H1 (cell line): ENCODE measurements around the gene UBE2O. TPM values are rescaled to one million over a fixed set of nuclear protein-coding genes. Genes with fewer than 3 reads are reported as not detected.

Experiments used
- CTCF ChIA-PET: fragments of 300-600 bp; sonication (Branson Sonifier 250); formaldehyde crosslinking; loops from one replicate; lab custom pipeline; 2021; ENCODE audit not compliant: partially characterized antibody; lab: Charles Lee
- POLR2A ChIA-PET: fragments of 300-600 bp; sonication (Branson Sonifier 250); formaldehyde crosslinking; loops from one replicate; lab custom pipeline; 2021; ENCODE audit warnings: inconsistent platforms; ENCODE audit not compliant: partially characterized antibody; lab: Charles Lee
- DNase-seq, 2 experiments: peaks; one replicate each; pipeline versions ENCODE4 v3.0.0 to v3.0.0-alpha.2; 2010 to 2022; ENCODE audit warnings: low spot score in 2 of 2, low read depth in 1 of 2, mixed read lengths in 1 of 2
- FAIRE-seq: peaks from 2 replicates; lab custom pipeline; 2011; peaks lifted over from hg19 to GRCh38; lab: Jason Lieb, UNC
- H2AFZ ChIP-seq: 2 replicates; pipeline ENCODE4 v1.8.1; 2012; ENCODE audit warnings: low read length, inconsistent platforms
- H2AK5ac ChIP-seq: 2 replicates; pipeline ENCODE4 v1.6.1; 2013; ENCODE audit warnings: low read depth, low read length
- H2BK120ac ChIP-seq: replicated peaks from 2 replicates; pipeline ENCODE3; 2013; ENCODE audit warnings: low read depth, low read length, inconsistent platforms
- H2BK12ac ChIP-seq: 2 replicates; pipeline ENCODE4 v1.6.1; 2013; ENCODE audit warnings: low read depth, low read length
- H2BK15ac ChIP-seq: 2 replicates; pipeline ENCODE4 v1.6.1; 2013; ENCODE audit warnings: low read length
- H2BK20ac ChIP-seq: 2 replicates; pipeline ENCODE4 v1.6.1; 2013; ENCODE audit warnings: low read length
- H2BK5ac ChIP-seq: 2 replicates; pipeline ENCODE4 v1.6.1; 2013; ENCODE audit warnings: low read depth, low read length
- H3K14ac ChIP-seq: 2 replicates; pipeline ENCODE4 v1.6.1; 2013; ENCODE audit warnings: inconsistent platforms; ENCODE audit not compliant: insufficient read length
- H3K18ac ChIP-seq: 2 replicates; pipeline ENCODE4 v1.6.1; 2013; ENCODE audit warnings: low read length; ENCODE audit errors: extremely low read depth
- H3K23ac ChIP-seq: 2 replicates; pipeline ENCODE4 v1.6.1; 2013; ENCODE audit warnings: inconsistent platforms; ENCODE audit not compliant: insufficient read length
- H3K23me2 ChIP-seq: 2 replicates; pipeline ENCODE4 v1.6.1; 2013; ENCODE audit warnings: low read depth, low read length
- H3K27ac ChIP-seq: 2 replicates; pipeline ENCODE4 v1.6.1; 2011; ENCODE audit warnings: low read depth, low read length, inconsistent platforms
- H3K27me3 ChIP-seq, 4 experiments: replicated peaks in 1 of 4; 1 replicate in 1 of 4; 2 replicates in 3 of 4; pipeline versions ENCODE4 v1.6.1 to v1.8.1; 2011 to 2013; ENCODE audit warnings: low read length in 3 of 4, mild to moderate bottlenecking in 3 of 4, inconsistent platforms in 2 of 4, mixed read lengths in 2 of 4, moderate library complexity in 1 of 4; ENCODE audit not compliant: control insufficient read depth in 3 of 4, insufficient read depth in 3 of 4; ENCODE audit errors: extremely low read depth in 1 of 4
- H3K36me3 ChIP-seq, 4 experiments: 2 replicates each; pipeline versions ENCODE4 v1.6.1 to v1.8.1; 2011 to 2013; ENCODE audit warnings: mild to moderate bottlenecking in 4 of 4, low read length in 3 of 4, moderate library complexity in 2 of 4, control low read depth in 1 of 4, inconsistent platforms in 1 of 4; ENCODE audit not compliant: insufficient read depth in 4 of 4, control insufficient read depth in 2 of 4
- H3K4ac ChIP-seq: replicated peaks from 2 replicates; pipeline ENCODE3; 2013; ENCODE audit warnings: low read length, low read depth, mixed read lengths, inconsistent platforms; ENCODE audit not compliant: insufficient read length
- H3K4me1 ChIP-seq, 4 experiments: replicated peaks in 1 of 4; 1 replicate in 1 of 4; 2 replicates in 3 of 4; pipeline versions ENCODE4 v1.6.1 to v1.8.1; 2011 to 2013; ENCODE audit warnings: low read length in 3 of 4, inconsistent platforms in 2 of 4, mixed read lengths in 1 of 4; ENCODE audit not compliant: insufficient read depth in 4 of 4, control insufficient read depth in 3 of 4
- H3K4me2 ChIP-seq, 2 experiments: 2 replicates each; pipeline versions ENCODE4 v1.6.1 to v1.8.1; 2011 to 2013; ENCODE audit warnings: low read depth in 2 of 2, low read length in 2 of 2, control low read depth in 1 of 2, inconsistent platforms in 1 of 2, mild to moderate bottlenecking in 1 of 2; ENCODE audit not compliant: insufficient read depth in 1 of 2
- H3K4me3 ChIP-seq, 4 experiments: fragments of 200-600, 300-600 bp in 1 of 4; sonication (generic), shearing (Covaris generic), sonication (Bioruptor Twin) in 1 of 4; 2 replicates each; pipeline versions ENCODE4 v1.5.1 to v1.8.1; 2011 to 2016; ENCODE audit warnings: low read length in 4 of 4, low read depth in 3 of 4, control low read depth in 2 of 4, inconsistent platforms in 2 of 4, mild to moderate bottlenecking in 2 of 4, mixed read lengths in 1 of 4, moderate library complexity in 1 of 4; ENCODE audit not compliant: insufficient read depth in 2 of 4; ENCODE audit errors: extremely low read depth in 1 of 4
- H3K56ac ChIP-seq: replicated peaks from 2 replicates; pipeline ENCODE3; 2013; ENCODE audit warnings: low read depth, mild to moderate bottlenecking, mixed read lengths, low read length, inconsistent platforms; ENCODE audit not compliant: insufficient read length
- H3K79me1 ChIP-seq: 2 replicates; pipeline ENCODE4 v1.6.1; 2013; ENCODE audit warnings: low read depth, low read length, control low read depth
- H3K79me2 ChIP-seq, 2 experiments: 2 replicates each; pipeline versions ENCODE4 v1.6.1 to v1.8.1; 2012 to 2013; ENCODE audit warnings: low read length in 2 of 2, mild to moderate bottlenecking in 2 of 2, inconsistent platforms in 1 of 2; ENCODE audit not compliant: insufficient read depth in 2 of 2, control insufficient read depth in 1 of 2
- H3K9ac ChIP-seq, 4 experiments: replicated peaks in 1 of 4; 1 replicate in 1 of 4; 2 replicates in 3 of 4; pipeline versions ENCODE4 v1.6.1 to v1.8.1; 2011 to 2013; ENCODE audit warnings: low read depth in 3 of 4, low read length in 3 of 4, control low read depth in 2 of 4, mild to moderate bottlenecking in 2 of 4, moderate library complexity in 2 of 4, inconsistent platforms in 1 of 4; ENCODE audit errors: extremely low read depth in 1 of 4
- H3K9me3 ChIP-seq, 2 experiments: 2 replicates each; pipeline versions ENCODE4 v1.6.1 to v1.8.1; 2012 to 2013; ENCODE audit warnings: mild to moderate bottlenecking in 2 of 2, moderate library complexity in 2 of 2, control low read depth in 1 of 2, inconsistent platforms in 1 of 2, low read depth in 1 of 2, low read length in 1 of 2, mixed read lengths in 1 of 2; ENCODE audit not compliant: insufficient read depth in 2 of 2
- H4K20me1 ChIP-seq, 2 experiments: replicated peaks in 1 of 2; 2 replicates each; pipeline versions ENCODE3 to v1.8.1; 2011 to 2013; ENCODE audit warnings: inconsistent platforms in 2 of 2, low read length in 2 of 2, mild to moderate bottlenecking in 1 of 2; ENCODE audit not compliant: insufficient read depth in 2 of 2, control insufficient read depth in 1 of 2
- H4K5ac ChIP-seq: 2 replicates; pipeline ENCODE4 v1.6.1; 2013; ENCODE audit warnings: low read length, low read depth, mixed read lengths, inconsistent platforms; ENCODE audit not compliant: insufficient read length
- H4K8ac ChIP-seq: 2 replicates; pipeline ENCODE4 v1.8.0; 2013; ENCODE audit warnings: mild to moderate bottlenecking, moderate library complexity, low read length, inconsistent platforms; ENCODE audit not compliant: insufficient read depth; ENCODE audit errors: extremely low read depth
- H4K91ac ChIP-seq: replicated peaks from 2 replicates; pipeline ENCODE3; 2013; ENCODE audit warnings: low read length, mixed read lengths, inconsistent platforms; ENCODE audit not compliant: insufficient read length
- ATF2 ChIP-seq: IDR thresholded peaks from 2 replicates; pipeline ENCODE4 v1.6.1; 2012; ENCODE audit warnings: low read length, inconsistent platforms
- CBX5 ChIP-seq: fragments of 300-800, 300-1000 bp; sonication (generic); IDR thresholded peaks from 2 replicates; pipeline ENCODE4 v1.7.1; 2016; ENCODE audit warnings: antibody characterized with exemption, low read length, low read depth
- CEBPB ChIP-seq: IDR thresholded peaks from 2 replicates; pipeline ENCODE4 v1.6.1; 2012; ENCODE audit warnings: low read depth, low read length
- CHD2 ChIP-seq: IDR thresholded peaks from 2 replicates; pipeline ENCODE4 v1.6.1; 2012; ENCODE audit warnings: low read length, improper control_type of control experiment
- E2F6 ChIP-seq: IDR thresholded peaks from 2 replicates; pipeline ENCODE4 v1.6.1; 2012; ENCODE audit warnings: inconsistent platforms
- GTF2F1 ChIP-seq: IDR thresholded peaks from 2 replicates; pipeline ENCODE4 v1.6.1; 2012; ENCODE audit warnings: low read depth, low read length, improper control_type of control experiment, borderline replicate concordance
- KDM4A ChIP-seq: IDR thresholded peaks from one replicate; pipeline ENCODE4 v1.7.1; 2012; ENCODE audit warnings: low read depth, mild to moderate bottlenecking, moderate library complexity, low read length, inconsistent platforms; ENCODE audit not compliant: severe bottlenecking
- MAFK ChIP-seq: IDR thresholded peaks from 2 replicates; pipeline ENCODE4 v1.6.1; 2012; ENCODE audit warnings: low read depth, mild to moderate bottlenecking, improper control_type of control experiment, low read length
- MAX ChIP-seq: IDR thresholded peaks from 2 replicates; pipeline ENCODE4 v1.6.1; 2012; ENCODE audit warnings: inconsistent platforms
- POLR2AphosphoS5 ChIP-seq: IDR thresholded peaks from 2 replicates; pipeline ENCODE4 v1.6.1; 2011; ENCODE audit warnings: low read depth, low read length
- RXRA ChIP-seq: IDR thresholded peaks from 2 replicates; pipeline ENCODE4 v1.6.1; 2011; ENCODE audit warnings: low read depth, mild to moderate bottlenecking, low read length, moderate library complexity; ENCODE audit not compliant: insufficient read depth
- SIX5 ChIP-seq: IDR thresholded peaks from 2 replicates; pipeline ENCODE4 v1.6.1; 2011; ENCODE audit warnings: mild to moderate bottlenecking, low read depth, low read length
- TAF7 ChIP-seq: optimal IDR thresholded peaks from 2 replicates; pipeline ENCODE3; 2011; ENCODE audit warnings: low read depth, mild to moderate bottlenecking, inconsistent platforms, low read length, moderate library complexity, borderline replicate concordance
- WGBS, 2 experiments: shearing (Covaris generic) in 1 of 2; methylation state at CpG; one replicate each; pipeline versions ENCODE4 v1.1.6 to v1.1.7; 2013 to 2015; ENCODE audit warnings: low lambda C conversion rate in 2 of 2, mixed read lengths in 2 of 2, inconsistent platforms in 1 of 2, low coverage in 1 of 2, missing lambda C conversion rate in 1 of 2; ENCODE audit not compliant: insufficient replicate concordance in 2 of 2, insufficient coverage in 1 of 2, insufficient read length in 1 of 2; ENCODE audit errors: extremely low coverage in 1 of 2, missing lambda C conversion rate in 1 of 2; 5-methylcytosine and 5-hydroxymethylcytosine counted together
- polyA plus RNA-seq, 7 experiments: library from polyadenylated mRNA; depleted of rRNA in 3 of 7; stranded (reverse) in 5 of 7; unstranded in 2 of 7; fragments of >200 nt in 5 of 7; fragments of 200-250 nt in 2 of 7; gene quantifications; 1 replicate in 5 of 7; 2 replicates in 1 of 7; 4 replicates in 1 of 7; pipeline versions ENCODE4 v1.2.1 to v1.2.3, GENCODE V29; 2011 to 2013; ENCODE audit warnings: missing spikeins in 2 of 7, mixed read lengths in 2 of 7
- total RNA-seq: library from RNA; stranded (reverse); fragmentation: NEBNext Ultra II Directional; extraction: Animal tissue kit (Norgen Biotek cat#: 25700); gene quantifications from 2 replicates; pipeline ENCODE4 v1.2.1, GENCODE V29; 2021

The UBE2O gene
- total and polyA plus RNA-seq, 2 of the 8 experiments (the other 6 are each of a cell fraction or from before 2014, with no cell fraction given) = 24.4 to 63.0 TPM

- Histone ChIP-seq H2AFZ (no peak overlapping the region), H3K79me1 (no peaks in the 10 kb centered on the region), H3K9ac (no peak overlapping the region), H3K23me2 (no peaks in the 10 kb centered on the region), H4K91ac (no peak overlapping the region), H3K18ac (no peak overlapping the region), H3K4ac (no peak overlapping the region), H3K4me2 (no peak overlapping the region), H3K4me1 (no peaks in the 10 kb centered on the region), H2BK20ac (no peak overlapping the region), H2BK15ac (no peak overlapping the region), H3K27ac (no peak overlapping the region), H4K8ac (no peak overlapping the region), H4K20me1 (no peaks in the 10 kb centered on the region), H3K36me3 (no peaks in the 10 kb centered on the region), H2BK12ac (no peak overlapping the region), H2BK5ac (no peak overlapping the region), H3K4me3 (no peak overlapping the region), H3K23ac (no peak overlapping the region), H3K9me3 (no peaks in the 10 kb centered on the region), H2AK5ac (no peak overlapping the region), H3K79me2 (no peaks in the 10 kb centered on the region), H3K14ac (no peak overlapping the region), H3K56ac (no peak overlapping the region), H3K27me3 (no peaks in the 10 kb centered on the region), H2BK120ac (no peak overlapping the region), H4K5ac (no peak overlapping the region)
- 79% methylated on average over 6 of the region's 6 CpGs; no CpG with 5 or more reads in 1 of the 2 experiments for WGBS, 2 experiments
- FAIRE-seq (no peak), DNase-seq (no peak)
- POLR2A ChIA-PET = no interaction called here
- CTCF ChIA-PET = interaction anchor here (1.4 to 29.3 kb wide), 2 partner anchors 27 to 58 kb away, joined by 4 to 635 read pairs; partner anchors contain the start of gene SPHK1
- TF ChIP-seq GTF2F1 (no peak), KDM4A (no peak), SIX5 (no peak), ATF2 (no peak), E2F6 (no peak), CHD2 (no peak), MAX (no peak), CEBPB (no peak), POLR2AphosphoS5 (no peak), CBX5 (no peak), MAFK (no peak), RXRA (no peak), TAF7 (no peak)
Measured at GRCh38 chr17:76359375-76359774, 93.6 kb downstream of the UBE2O start.
